Endothelial cell (in vitro differentiated cells): Measurements from ENCODE around the gene CHPT1. TPM values are rescaled to one million over a fixed set of nuclear protein-coding genes. Genes with fewer than 3 reads are reported as not detected.
"Not testable (repeated sequence)": the region's sequence is repeated elsewhere in the genome, so short reads cannot be mapped to it uniquely, and the experiment has no call there.

Source experiments
- DNase-seq: peaks from one replicate; pipeline ENCODE4 v3.0.0; 2021; ENCODE audit warnings: low spot score
- H3K27ac Mint-ChIP-seq: one replicate; pipeline ENCODE4 v1.8.0; 2021; ENCODE audit warnings: mixed read lengths, inconsistent platforms; ENCODE audit not compliant: unreplicated experiment
- H3K27me3 Mint-ChIP-seq: one replicate; pipeline ENCODE4 v1.8.0; 2021; ENCODE audit warnings: mild to moderate bottlenecking, moderate library complexity, mixed read lengths, inconsistent platforms; ENCODE audit not compliant: unreplicated experiment
- H3K36me3 Mint-ChIP-seq: one replicate; pipeline ENCODE4 v1.8.0; 2021; ENCODE audit warnings: mild to moderate bottlenecking, low read depth, mixed read lengths, inconsistent platforms; ENCODE audit not compliant: unreplicated experiment
- H3K4me1 Mint-ChIP-seq: one replicate; pipeline ENCODE4 v1.8.0; 2021; ENCODE audit warnings: mild to moderate bottlenecking, mixed read lengths, inconsistent platforms; ENCODE audit not compliant: unreplicated experiment
- H3K4me3 Mint-ChIP-seq: one replicate; pipeline ENCODE4 v1.8.0; 2021; ENCODE audit warnings: mild to moderate bottlenecking, mixed read lengths, inconsistent platforms; ENCODE audit not compliant: unreplicated experiment
- H3K9me3 Mint-ChIP-seq: one replicate; pipeline ENCODE4 v1.8.0; 2021; ENCODE audit warnings: mixed read lengths, inconsistent platforms; ENCODE audit not compliant: unreplicated experiment
- CTCF ChIP-seq: fragments of 200-600 bp; sonication (generic); IDR thresholded peaks from one replicate; pipeline ENCODE4 v1.5.0; 2021; ENCODE audit warnings: antibody characterized with exemption; ENCODE audit not compliant: unreplicated experiment
- total RNA-seq: library from RNA; stranded (reverse); fragmentation: NEBNext Ultra II Directional; extraction: Animal tissue kit (Norgen Biotek cat#: 25700); gene quantifications from one replicate; pipeline ENCODE4 v1.2.1, GENCODE V29; 2021; ENCODE audit not compliant: unreplicated experiment

CHPT1 gene
- total RNA-seq, 1 donor from 2014 or later = 6.2 TPM

DNA sequence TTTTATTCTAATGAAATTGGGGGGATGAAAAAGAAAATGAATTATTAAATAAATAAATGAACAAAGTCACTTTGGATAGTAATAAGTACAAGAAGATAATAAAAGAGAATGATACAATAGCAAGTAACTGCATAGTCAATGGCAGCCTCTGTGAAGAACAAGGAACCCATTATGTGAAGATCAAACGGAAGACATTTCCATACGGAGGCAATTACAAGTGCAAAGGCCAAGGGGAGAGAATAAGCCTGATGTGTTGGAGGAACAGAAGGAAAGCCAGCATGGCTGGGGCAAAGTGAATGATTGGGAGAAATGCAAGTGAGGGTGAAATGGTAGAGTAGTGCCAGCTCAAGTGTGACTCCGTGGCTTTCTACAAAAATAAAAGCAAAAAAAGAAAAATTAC, 43.9 kb upstream of the CHPT1 start:
- no peaks in the 10 kb centered on the region for H3K4me1 Mint-ChIP-seq

DNA sequence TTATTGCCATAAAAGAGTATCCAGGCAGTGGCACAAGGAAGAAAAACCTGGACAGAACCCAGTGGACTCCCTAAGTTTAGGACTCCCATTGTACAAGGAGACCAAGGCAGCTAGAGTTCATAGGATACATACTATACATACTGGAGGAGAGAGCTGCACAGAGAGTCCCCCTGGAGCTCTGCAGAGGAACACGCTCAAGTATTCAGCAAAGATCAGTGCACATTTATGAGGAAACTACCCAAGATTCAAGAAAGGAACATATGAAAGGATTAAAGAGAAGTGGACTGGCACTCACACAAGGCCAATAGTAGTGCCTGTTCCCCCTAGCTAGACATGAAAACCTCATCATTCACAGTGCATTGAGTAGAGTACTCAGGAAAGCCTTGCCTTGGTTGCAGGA, 43.0 kb upstream of the CHPT1 start:
- no peaks in the 10 kb centered on the region for H3K9me3 Mint-ChIP-seq
- no peak overlapping the region for H3K27ac Mint-ChIP-seq
- H3K27me3 Mint-ChIP-seq = no peaks in the 10 kb centered on the region
- no peak overlapping the region for H3K4me3 Mint-ChIP-seq
- no peak for TF ChIP-seq CTCF
- no peak for DNase-seq
- no peaks in the 10 kb centered on the region for H3K4me1 Mint-ChIP-seq
- H3K36me3 Mint-ChIP-seq = no peaks in the 10 kb centered on the region

More for the DNA sequence above, 43.9 kb upstream of the CHPT1 start:
- H3K27me3 Mint-ChIP-seq = no peaks in the 10 kb centered on the region
- H3K36me3 Mint-ChIP-seq = no peaks in the 10 kb centered on the region
- no peaks in the 10 kb centered on the region for H3K9me3 Mint-ChIP-seq
- TF ChIP-seq CTCF = no peak
- DNase-seq = no peak
- H3K4me3 Mint-ChIP-seq = no peak overlapping the region
- no peak overlapping the region for H3K27ac Mint-ChIP-seq

GRCh38 chr12:101655393-101655792, 42.0 kb upstream of the CHPT1 start:
- Mint-ChIP-seq H3K36me3 (no peaks in the 10 kb centered on the region), H3K27me3 (no peaks in the 10 kb centered on the region), H3K9me3 (no peaks in the 10 kb centered on the region), H3K4me3 (no peak overlapping the region), H3K4me1 (peaks cover 3% of the 10 kb centered on the region), H3K27ac (no peak overlapping the region)
- DNase-seq = no peak
- no peak for TF ChIP-seq CTCF

GRCh38 chr12:101660662-101661061, 36.8 kb upstream of the CHPT1 start:
- not testable (repeated sequence) for H3K27me3 Mint-ChIP-seq, H3K36me3 Mint-ChIP-seq, H3K4me3 Mint-ChIP-seq, DNase-seq, H3K27ac Mint-ChIP-seq, H3K9me3 Mint-ChIP-seq, H3K4me1 Mint-ChIP-seq

GRCh38 chr12:101663298-101663697, 34.1 kb upstream of the CHPT1 start:
- no peak overlapping the region for H3K27ac Mint-ChIP-seq
- TF ChIP-seq CTCF = no peak
- H3K36me3 Mint-ChIP-seq = no peaks in the 10 kb centered on the region
- no peaks in the 10 kb centered on the region for H3K9me3 Mint-ChIP-seq
- H3K4me3 Mint-ChIP-seq = no peak overlapping the region
- DNase-seq = no peak
- H3K27me3 Mint-ChIP-seq = no peaks in the 10 kb centered on the region
- H3K4me1 Mint-ChIP-seq = peaks cover 3% of the 10 kb centered on the region

- no peaks in the 10 kb centered on the region for H3K27me3 Mint-ChIP-seq
- no peaks in the 10 kb centered on the region for H3K36me3 Mint-ChIP-seq
- H3K27ac Mint-ChIP-seq = no peak overlapping the region
- no peaks in the 10 kb centered on the region for H3K4me1 Mint-ChIP-seq
- no peak for TF ChIP-seq CTCF
- no peak overlapping the region for H3K4me3 Mint-ChIP-seq
- DNase-seq = no peak
- H3K9me3 Mint-ChIP-seq = no peaks in the 10 kb centered on the region
Measured at GRCh38 chr12:101664992-101665391, 32.4 kb upstream of the CHPT1 start.
